HL-60 (cell line): Measurements from ENCODE around the gene BRF1.

Experiments used
- DNase-seq, 2 experiments: peaks; one replicate each; pipeline ENCODE4 v3.0.0-alpha.2; 2010 to 2020; ENCODE audit warnings: low read depth in 1 of 2, low spot score in 1 of 2
- H3K27ac ChIP-seq: fragments of 250-450 bp; sonication (Bioruptor Pico); replicated peaks from 2 replicates; pipeline ENCODE4 v1.5.1; 2020; ENCODE audit warnings: mild to moderate bottlenecking, moderate library complexity
- H3K27me3 ChIP-seq: fragments of 250-450 bp; sonication (Bioruptor Pico); 2 replicates; pipeline ENCODE4 v1.5.1; 2021; ENCODE audit warnings: mild to moderate bottlenecking, moderate library complexity; ENCODE audit not compliant: insufficient read depth, poor library complexity, severe bottlenecking
- H3K4me3 ChIP-seq: replicated peaks from 2 replicates; pipeline ENCODE4 v1.5.1; 2011; ENCODE audit warnings: mild to moderate bottlenecking, control low read depth, low read length; ENCODE audit not compliant: insufficient read depth
- CTCF ChIP-seq: IDR thresholded peaks from one replicate; pipeline ENCODE4 v1.5.1; 2011; ENCODE audit warnings: low read length, control low read depth, inconsistent platforms; ENCODE audit not compliant: insufficient read depth
- GABPA ChIP-seq: IDR thresholded peaks from 2 replicates; pipeline ENCODE4 v1.6.1; 2012; ENCODE audit warnings: low read depth
- POLR2AphosphoS5 ChIP-seq: IDR thresholded peaks from 2 replicates; pipeline ENCODE4 v1.6.1; 2012; ENCODE audit warnings: low read depth
- REST ChIP-seq: IDR thresholded peaks from 2 replicates; pipeline ENCODE4 v1.6.1; 2012; ENCODE audit warnings: low read depth; ENCODE audit not compliant: insufficient replicate concordance
- SPI1 ChIP-seq: IDR thresholded peaks from 2 replicates; pipeline ENCODE4 v1.6.1; 2012; ENCODE audit warnings: low read depth, mild to moderate bottlenecking, borderline replicate concordance

The BRF1 gene

GRCh38 chr14:105257464-105257863, 43.3 kb downstream of the BRF1 start:
- TF ChIP-seq CTCF (no peak), GABPA (no peak), REST (no peak), SPI1 (no peak), POLR2AphosphoS5 (no peak)
- H3K27me3 ChIP-seq = no peaks in the 10 kb centered on the region
- H3K4me3 ChIP-seq = no peak overlapping the region
- DNase-seq = no peak
- H3K27ac ChIP-seq = no peak overlapping the region

- no peak for DNase-seq
- H3K27me3 ChIP-seq = no peaks in the 10 kb centered on the region
- H3K4me3 ChIP-seq = no peak overlapping the region
- TF ChIP-seq GABPA = no peak
- no peak for TF ChIP-seq REST
- no peak for TF ChIP-seq POLR2AphosphoS5
- no peak for TF ChIP-seq CTCF
- no peak for TF ChIP-seq SPI1
- H3K27ac ChIP-seq = no peak overlapping the region
Measured at GRCh38 chr14:105256292-105256960, 44.4 kb downstream of the BRF1 start.

- DNase-seq = peak in 1 of 2 experiments; percentile 14
- TF ChIP-seq GABPA (no peak), POLR2AphosphoS5 (no peak), SPI1 (no peak), REST (no peak), CTCF (no peak)
- H3K27ac ChIP-seq = no peak overlapping the region
- H3K4me3 ChIP-seq = no peak overlapping the region
- H3K27me3 ChIP-seq = no peaks in the 10 kb centered on the region
Measured at GRCh38 chr14:105255021-105255507, 45.7 kb downstream of the BRF1 start.
